Measurements from ENCODE around the gene NEK6. TPM values are rescaled to one million over a fixed set of nuclear protein-coding genes. Genes with fewer than 3 reads are reported as not detected.

Gene NEK6
- total and polyA plus RNA-seq, 10 donors, result 11.2 to 71.3 (median 41.1) TPM

DNA sequence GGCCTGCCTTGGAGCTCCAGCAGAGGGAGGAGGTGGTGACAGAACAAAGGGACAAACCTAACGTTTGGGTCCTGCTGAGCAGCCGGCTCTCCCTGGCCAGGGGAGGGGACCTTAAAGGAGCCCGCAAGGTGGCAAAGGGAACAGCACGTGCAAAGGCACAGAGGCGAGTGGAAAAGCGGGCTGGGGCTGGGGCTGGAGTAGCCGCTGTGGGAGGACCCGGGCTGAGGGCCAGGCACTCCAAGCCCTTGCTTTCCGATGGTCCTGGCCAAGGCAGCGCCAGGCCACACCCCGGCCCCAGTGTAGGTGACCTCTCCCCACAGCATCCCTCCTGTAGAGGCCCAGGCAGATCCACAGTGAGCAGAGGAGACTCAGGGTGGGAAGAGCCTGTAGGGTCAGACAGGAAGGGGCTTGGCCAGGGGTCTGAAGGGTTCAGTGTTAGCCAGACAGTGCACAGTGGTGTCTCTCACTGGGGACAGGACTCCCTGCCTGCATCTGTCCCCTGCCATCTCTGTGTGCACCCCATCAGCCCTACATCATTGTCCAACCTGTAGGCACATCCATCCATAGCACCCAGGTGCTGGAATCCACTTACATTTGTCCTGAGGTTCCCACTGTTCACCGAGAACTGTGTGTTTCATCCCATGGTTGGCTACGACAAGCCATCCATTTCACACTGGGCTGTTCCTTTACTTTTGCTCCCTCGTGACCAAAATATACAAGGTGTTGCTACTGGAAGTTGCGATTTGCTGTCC lies 77.0 kb downstream of the NEK6 start:
- Histone ChIP-seq H3K27ac (no peak overlapping the region), H3K27me3 (replicated peaks in 1 of 7) (no peaks in the 10 kb centered on the region), H3K9me3 (peaks cover 0 to 14% (median 10%) of the 10 kb centered on the region in 8 donors), H3K36me3 (peaks cover 0 to 98% (median 49%) of the 10 kb centered on the region in 6 donors), H3K4me3 (no peak overlapping the region), H3K4me1 (no peaks in the 10 kb centered on the region)
- no peak for DNase-seq
- WGBS, 5 donors, result 89 to 97% (median 94%) methylated on average over 12 to 15 of the region's 15 CpGs
- TF ChIP-seq POLR2AphosphoS5 (IDR thresholded peaks at IDR 0.05) (no peak), POLR2A (IDR thresholded peaks at IDR 0.05) (no peak)
- TF ChIP-seq, protein P1, sequence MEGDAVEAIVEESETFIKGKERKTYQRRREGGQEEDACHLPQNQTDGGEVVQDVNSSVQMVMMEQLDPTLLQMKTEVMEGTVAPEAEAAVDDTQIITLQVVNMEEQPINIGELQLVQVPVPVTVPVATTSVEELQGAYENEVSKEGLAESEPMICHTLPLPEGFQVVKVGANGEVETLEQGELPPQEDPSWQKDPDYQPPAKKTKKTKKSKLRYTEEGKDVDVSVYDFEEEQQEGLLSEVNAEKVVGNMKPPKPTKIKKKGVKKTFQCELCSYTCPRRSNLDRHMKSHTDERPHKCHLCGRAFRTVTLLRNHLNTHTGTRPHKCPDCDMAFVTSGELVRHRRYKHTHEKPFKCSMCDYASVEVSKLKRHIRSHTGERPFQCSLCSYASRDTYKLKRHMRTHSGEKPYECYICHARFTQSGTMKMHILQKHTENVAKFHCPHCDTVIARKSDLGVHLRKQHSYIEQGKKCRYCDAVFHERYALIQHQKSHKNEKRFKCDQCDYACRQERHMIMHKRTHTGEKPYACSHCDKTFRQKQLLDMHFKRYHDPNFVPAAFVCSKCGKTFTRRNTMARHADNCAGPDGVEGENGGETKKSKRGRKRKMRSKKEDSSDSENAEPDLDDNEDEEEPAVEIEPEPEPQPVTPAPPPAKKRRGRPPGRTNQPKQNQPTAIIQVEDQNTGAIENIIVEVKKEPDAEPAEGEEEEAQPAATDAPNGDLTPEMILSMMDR (IDR thresholded peaks at IDR 0.05 in 8 of 11, conservative IDR thresholded peaks at IDR 0.05 in 3 of 11), result no peak
- intact Hi-C loops (cut with DNase I; ENCODE audit: low total_unique reads), result no loop called here

DNA sequence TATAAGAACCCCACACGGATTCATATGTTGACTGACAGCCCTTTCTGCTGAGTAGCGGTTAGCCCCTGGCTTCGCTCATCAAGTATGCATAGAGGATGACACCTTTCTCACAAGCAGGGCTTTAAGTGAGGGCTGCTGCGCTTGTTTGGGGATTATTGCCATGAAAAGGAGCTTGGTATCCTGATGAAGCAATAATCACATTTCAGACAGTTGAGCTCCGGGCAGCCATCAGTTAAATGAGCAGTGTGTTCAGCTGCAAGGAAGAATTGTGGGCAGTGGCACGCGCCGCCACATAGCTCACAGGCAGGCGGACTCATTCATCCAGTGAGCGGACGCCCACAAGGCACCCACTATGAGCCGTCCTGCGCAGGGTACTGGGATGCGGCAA lies 77.6 kb downstream of the NEK6 start:
- H3K36me3 ChIP-seq, result peaks cover 0 to 98% (median 49%) of the 10 kb centered on the region in 6 donors
- intact Hi-C loops (cut with DNase I; ENCODE audit: low total_unique reads), result no loop called here
- 85 to 89% (median 88%) methylated on average over 13 to 14 of the region's 14 CpGs for WGBS, 5 donors

DNA sequence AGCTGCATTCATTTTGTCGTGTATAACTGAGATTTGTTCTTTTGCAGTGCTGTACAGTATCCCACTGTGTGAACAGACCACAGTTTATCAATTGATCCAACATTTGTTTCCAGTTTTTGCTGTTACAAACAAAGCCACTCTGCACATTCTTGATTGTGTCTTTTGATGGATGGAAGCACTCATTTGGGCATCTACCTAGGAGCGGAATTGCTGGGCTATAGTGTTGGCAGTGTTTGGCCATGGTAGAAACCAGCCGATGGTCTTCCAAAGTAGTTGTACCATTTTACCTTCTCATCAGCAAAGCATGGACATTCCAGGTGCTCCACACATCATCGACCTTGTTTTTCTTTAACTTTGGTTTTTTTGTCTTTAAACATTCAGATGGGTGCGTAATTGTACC lies 79.8 kb downstream of the NEK6 start:
- peaks cover 0 to 98% (median 45%) of the 10 kb centered on the region in 6 donors for H3K36me3 ChIP-seq
- H3K4me1 ChIP-seq, result peaks cover 0 to 9% (median 3%) of the 10 kb centered on the region in 6 donors
- WGBS, 5 donors, result 96 to 99% (median 97%) methylated on average over 5 of the region's 5 CpGs
- peaks cover 0 to 14% (median 10%) of the 10 kb centered on the region in 8 donors for H3K9me3 ChIP-seq
- TF ChIP-seq POLR2AphosphoS5 (IDR thresholded peaks at IDR 0.05) (no peak), POLR2A (IDR thresholded peaks at IDR 0.05) (no peak)
- TF ChIP-seq, protein P1 (IDR thresholded peaks at IDR 0.05 in 8 of 11, conservative IDR thresholded peaks at IDR 0.05 in 3 of 11), result no peak
- intact Hi-C loops (cut with DNase I; ENCODE audit: low total_unique reads), result no loop called here
- no peak for DNase-seq
- H3K27me3 ChIP-seq (replicated peaks in 1 of 7), result no peaks in the 10 kb centered on the region
- no peak overlapping the region for H3K4me3 ChIP-seq
- no peak overlapping the region for H3K27ac ChIP-seq

More for the DNA sequence above, 77.6 kb downstream of the NEK6 start:
- Histone ChIP-seq H3K4me3 (no peak overlapping the region), H3K27ac (no peak overlapping the region), H3K4me1 (no peaks in the 10 kb centered on the region), H3K27me3 (replicated peaks in 1 of 7) (no peaks in the 10 kb centered on the region), H3K9me3 (peaks cover 0 to 14% (median 10%) of the 10 kb centered on the region in 8 donors)
- TF ChIP-seq POLR2A (IDR thresholded peaks at IDR 0.05) (no peak), POLR2AphosphoS5 (IDR thresholded peaks at IDR 0.05) (peak in 1 of 3 donors; percentile 17)
- no peak for DNase-seq

DNA sequence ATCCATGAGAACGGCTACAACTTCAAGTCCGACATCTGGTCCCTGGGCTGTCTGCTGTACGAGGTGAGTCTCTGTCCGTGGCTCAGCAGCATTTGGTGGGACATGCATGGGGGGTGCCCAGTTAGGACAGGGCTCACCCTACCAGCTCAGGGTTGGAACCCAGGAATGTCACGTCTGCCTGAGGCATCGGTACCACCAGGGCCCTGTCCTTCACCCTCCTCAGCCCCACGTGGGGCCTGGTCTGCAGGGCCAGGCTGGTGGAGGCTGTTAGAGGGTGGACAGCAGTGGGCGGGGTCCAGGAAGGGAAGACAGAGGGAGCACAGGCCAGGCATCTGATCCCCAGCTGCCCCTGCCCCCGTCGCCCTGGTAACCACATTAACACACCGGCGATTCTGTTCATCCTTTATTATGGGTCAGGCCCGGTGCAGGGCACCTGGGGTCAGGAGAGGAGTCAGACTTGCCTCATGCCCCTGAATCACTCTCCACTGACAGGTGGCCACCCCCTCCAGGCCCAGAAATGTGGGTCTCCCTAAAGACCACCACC lies 81.9 kb downstream of the NEK6 start:
- Histone ChIP-seq H3K9me3 (peaks cover 0 to 14% (median 10%) of the 10 kb centered on the region in 8 donors), H3K36me3 (peaks cover 0 to 97% (median 42%) of the 10 kb centered on the region in 6 donors), H3K27ac (no peak overlapping the region), H3K27me3 (replicated peaks in 1 of 7) (no peaks in the 10 kb centered on the region), H3K4me1 (peaks cover 0 to 12% (median 5%) of the 10 kb centered on the region in 6 donors), H3K4me3 (no peak overlapping the region)
- TF ChIP-seq POLR2AphosphoS5 (IDR thresholded peaks at IDR 0.05), result no peak
- no peak for TF ChIP-seq POLR2A (IDR thresholded peaks at IDR 0.05)
- TF ChIP-seq, protein P1 (IDR thresholded peaks at IDR 0.05 in 8 of 11, conservative IDR thresholded peaks at IDR 0.05 in 3 of 11), result no peak
- intact Hi-C loops (cut with DNase I; ENCODE audit: low total_unique reads), result no loop called here
- WGBS, 5 donors, result 83 to 96% (median 88%) methylated on average over 10 to 13 of the region's 13 CpGs
- no peak for DNase-seq

All from spleen (tissue), 11 donors.